OCI-LY7 (cell line): ENCODE results near the gene MCCC1. TPM values are rescaled to one million over a fixed set of nuclear protein-coding genes. Genes with fewer than 3 reads are reported as not detected.
"Not testable (repeated sequence)": the region's sequence is repeated elsewhere in the genome, so short reads cannot be mapped to it uniquely, and the experiment has no call there.

Source experiments
- BruUV-seq: library from RNA; stranded (reverse); fragments of 400-500 nt; replicated peaks from 2 replicates; lab custom pipeline; 2021; lab: Mats Ljungman, UMichigan
- CTCF ChIA-PET: fragments of 300-600 bp; sonication (Branson Sonifier 250); formaldehyde crosslinking; loops from one replicate; lab custom pipeline; 2022; ENCODE audit warnings: antibody characterized with exemption; ENCODE audit not compliant: unreplicated experiment; lab: Charles Lee
- POLR2A ChIA-PET: fragments of 300-600 bp; sonication (Branson Sonifier 250); formaldehyde crosslinking; loops from one replicate; lab custom pipeline; 2022; ENCODE audit warnings: antibody characterized with exemption; lab: Charles Lee
- DNase-seq: peaks from one replicate; pipeline ENCODE4 v3.0.0-alpha.2; 2015; ENCODE audit warnings: low spot score
- H2AFZ ChIP-seq: fragments of 200-600 bp; sonication (generic), shearing (Covaris generic); 2 replicates; pipeline ENCODE4 v1.6.1; 2014; ENCODE audit warnings: mild to moderate bottlenecking, antibody characterized with exemption, low read length, moderate library complexity
- H3K27ac ChIP-seq: fragments of 200-600 bp; sonication (generic); 2 replicates; pipeline ENCODE4 v1.5.1; 2014; ENCODE audit warnings: mixed run types, low read depth, mild to moderate bottlenecking, moderate library complexity, low read length, inconsistent platforms; ENCODE audit not compliant: poor library complexity, severe bottlenecking
- H3K36me3 ChIP-seq: fragments of 200-600 bp; sonication (generic); 2 replicates; pipeline ENCODE4 v1.6.1; 2014; ENCODE audit warnings: mild to moderate bottlenecking, antibody characterized with exemption, low read length, moderate library complexity, mixed read lengths; ENCODE audit not compliant: insufficient read depth
- H3K4me1 ChIP-seq: fragments of 200-600 bp; sonication (generic); 2 replicates; pipeline ENCODE4 v1.5.1; 2014; ENCODE audit warnings: mild to moderate bottlenecking, low read length; ENCODE audit not compliant: insufficient read depth, poor library complexity, severe bottlenecking
- H3K4me2 ChIP-seq: fragments of 200-600 bp; sonication (generic); 2 replicates; pipeline ENCODE4 v1.6.1; 2014; ENCODE audit warnings: mild to moderate bottlenecking, low read length
- H3K4me3 ChIP-seq: fragments of 200-600 bp; sonication (generic); 2 replicates; pipeline ENCODE4 v1.5.1; 2014; ENCODE audit warnings: mild to moderate bottlenecking, low read depth, low read length; ENCODE audit not compliant: poor library complexity, severe bottlenecking
- H3K79me2 ChIP-seq: fragments of 200-600 bp; sonication (generic); 2 replicates; pipeline ENCODE4 v1.6.1; 2016; ENCODE audit warnings: low read depth, mild to moderate bottlenecking, low read length, moderate library complexity, mixed read lengths; ENCODE audit not compliant: insufficient read depth
- H3K9me2 ChIP-seq: fragments of 200-600 bp; sonication (generic); 2 replicates; pipeline ENCODE4 v1.6.1; 2016; ENCODE audit warnings: mild to moderate bottlenecking, low read length, mixed read lengths; ENCODE audit not compliant: insufficient read depth
- H3K9me3 ChIP-seq: fragments of 200-600 bp; sonication (generic); 2 replicates; pipeline ENCODE4 v1.6.1; 2014; ENCODE audit warnings: mild to moderate bottlenecking, mixed run types, low read length, mixed read lengths
- H4K20me1 ChIP-seq: fragments of 200-600 bp; sonication (generic); 2 replicates; pipeline ENCODE4 v1.6.1; 2014; ENCODE audit warnings: mild to moderate bottlenecking, antibody characterized with exemption, low read length, moderate library complexity, mixed read lengths; ENCODE audit not compliant: insufficient read depth
- CTCF ChIP-seq: fragments of 200-600 bp; sonication (generic); conservative IDR thresholded peaks from 2 replicates; pipeline ENCODE4 v1.5.1; 2014; ENCODE audit warnings: mild to moderate bottlenecking, antibody characterized with exemption, low read length, moderate library complexity, mixed read lengths
- EZH2phosphoT487 ChIP-seq: fragments of 200-600 bp; sonication (generic); IDR thresholded peaks from 2 replicates; pipeline ENCODE4 v1.6.1; 2018; ENCODE audit warnings: low read depth, borderline replicate concordance, mild to moderate bottlenecking, mixed run types, antibody characterized with exemption, low read length, moderate library complexity, mixed read lengths
- intact Hi-C: fragments of 100-400 bp; cut with micrococcal nuclease; formaldehyde crosslinking; loops from one replicate; pipeline ENCODE4 v1.10.0; 2022; ENCODE audit not compliant: unreplicated experiment
- total RNA-seq, 2 experiments: library from RNA; depleted of rRNA in 1 of 2; stranded (reverse); fragments of >200 nt in 1 of 2; shearing (Covaris generic) in 1 of 2; gene quantifications; 2 replicates each; pipeline ENCODE4 v1.2.3, GENCODE V29; 2014 to 2022

The MCCC1 gene
- total RNA-seq, 2 experiments from 2014 or later, result 29.9 to 57.5 TPM

GRCh38 chr3:182999767-183000166 is 99.5 kb downstream of the MCCC1 start:
- ChIA-PET POLR2A (no interaction called here), CTCF (no interaction called here)
- Histone ChIP-seq H3K9me2 (no peaks in the 10 kb centered on the region), H3K36me3 (no peaks in the 10 kb centered on the region), H4K20me1 (no peaks in the 10 kb centered on the region), H3K9me3 (no peaks in the 10 kb centered on the region), H3K4me2 (no peak overlapping the region), H3K4me3 (no peak overlapping the region), H3K79me2 (no peaks in the 10 kb centered on the region), H2AFZ (no peak overlapping the region), H3K4me1 (no peaks in the 10 kb centered on the region), H3K27ac (no peak overlapping the region)
- intact Hi-C loops, result no loop called here
- TF ChIP-seq CTCF (no peak), EZH2phosphoT487 (no peak)
- DNase-seq, result no peak
- BruUV-seq, result no TSS peak

- H3K79me2 ChIP-seq, intact Hi-C loops, H2AFZ ChIP-seq, H3K4me1 ChIP-seq, CTCF ChIA-PET, H3K4me3 ChIP-seq, BruUV-seq, H3K36me3 ChIP-seq, H3K27ac ChIP-seq, DNase-seq, H4K20me1 ChIP-seq, H3K4me2 ChIP-seq, H3K9me2 ChIP-seq, H3K9me3 ChIP-seq: not testable (repeated sequence)
- POLR2A ChIA-PET, result interaction anchor here (0.7 kb wide), 1 partner anchor 49 kb away, joined by 3 read pairs; no protein-coding TSS in a partner anchor
Measured at GRCh38 chr3:182993486-182994201, 105.7 kb downstream of the MCCC1 start.

- no peak for TF ChIP-seq EZH2phosphoT487
- TF ChIP-seq CTCF, result no peak
- POLR2A ChIA-PET, result interaction anchor here (0.7 to 1.0 kb wide), 2 partner anchors 9 to 75 kb away, joined by 3 read pairs; no protein-coding TSS in a partner anchor
- H3K9me3 ChIP-seq, result no peaks in the 10 kb centered on the region
- H3K4me1 ChIP-seq, result peaks cover 8% of the 10 kb centered on the region
- no peaks in the 10 kb centered on the region for H3K79me2 ChIP-seq
- no peak overlapping the region for H2AFZ ChIP-seq
- H3K4me2 ChIP-seq, result no peak overlapping the region
- intact Hi-C loops, result no loop called here
- CTCF ChIA-PET, result no interaction called here
- H3K9me2 ChIP-seq, result no peaks in the 10 kb centered on the region
- DNase-seq, result no peak
- H3K4me3 ChIP-seq, result no peak overlapping the region
- no peak overlapping the region for H3K27ac ChIP-seq
- BruUV-seq, result no TSS peak
- no peaks in the 10 kb centered on the region for H4K20me1 ChIP-seq
- no peaks in the 10 kb centered on the region for H3K36me3 ChIP-seq
Measured at GRCh38 chr3:182989566-182989965, 109.7 kb downstream of the MCCC1 start.
